Measurements from ENCODE around the gene EHBP1L1. TPM values are rescaled to one million over a fixed set of nuclear protein-coding genes. Genes with fewer than 3 reads are reported as not detected.

Gene EHBP1L1
- total RNA-seq, 6 donors from 2014 or later, result 70.4 to 220 (median 133) TPM

DNA sequence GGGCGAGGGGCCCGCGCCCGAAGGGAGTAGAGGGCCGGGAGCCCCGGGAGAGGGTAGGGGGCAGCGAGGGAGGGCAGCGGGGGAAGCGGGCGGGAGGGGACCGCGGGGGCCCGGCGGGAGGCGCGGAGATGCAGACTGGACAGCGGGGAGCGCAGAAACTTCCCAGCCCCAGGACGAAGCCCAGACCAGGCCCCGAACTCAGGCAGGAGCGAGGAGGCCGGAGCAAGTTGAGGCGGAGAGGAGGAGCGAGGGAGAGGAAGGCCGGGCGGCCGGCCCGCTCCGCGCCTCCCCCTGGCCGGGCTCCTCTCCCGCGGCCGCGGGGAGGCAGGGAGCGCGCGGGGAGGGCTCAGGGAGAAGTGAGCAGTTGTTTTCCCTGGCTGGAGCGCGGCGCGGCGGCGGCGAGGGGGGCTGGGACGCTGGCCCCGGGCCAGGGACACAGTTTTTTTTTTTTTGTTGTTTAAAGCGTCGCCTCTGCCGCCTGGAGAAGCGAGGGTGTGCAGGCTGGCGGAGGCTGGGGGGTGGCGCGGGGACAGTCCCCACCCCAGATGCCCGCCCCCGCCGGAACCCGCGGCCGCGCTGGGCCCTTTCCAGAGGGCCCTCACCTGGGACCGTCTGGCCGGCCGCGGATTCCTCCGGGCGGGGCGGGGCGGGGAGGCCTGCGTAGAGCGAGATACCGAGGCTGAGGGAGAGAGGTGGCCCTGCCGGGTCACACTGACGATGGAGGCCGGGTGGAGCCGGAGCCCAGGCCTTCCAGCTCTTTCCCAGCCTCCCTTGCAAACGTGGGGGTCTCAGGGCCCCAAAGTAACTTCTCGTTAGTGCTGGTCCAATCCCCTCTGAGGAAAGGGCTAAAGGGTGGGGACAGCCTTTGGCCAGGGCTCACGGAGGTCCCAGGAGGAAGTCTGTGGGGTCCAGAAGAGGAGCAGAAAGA lies 17.6 kb upstream of the EHBP1L1 start, which contains the start of gene LTBP3:
TSS of gene LTBP3 (minus strand) at position 358 of the 928 bp plus-strand sequence. CDS start 400 bp downstream, outside the sequence.
- Histone ChIP-seq H3K4me1 (peaks cover 42 to 73% (median 57%) of the 10 kb centered on the region in 4 donors), H3K36me3 (peaks cover 0 to 9% (median 1%) of the 10 kb centered on the region in 4 donors), H3K27me3 (no peaks in the 10 kb centered on the region), H3K4me3 (peak within 1 kb of the TSS; percentile 56 to 70 (median 66)), H3K27ac (peak within 1 kb of the TSS; percentile 88 to 97 (median 92)), H3K9me3 (no peaks in the 10 kb centered on the region)
- TF ChIP-seq POLR2AphosphoS5 (IDR thresholded peaks at IDR 0.05) (peak; percentile 26 to 57), POLR2A (IDR thresholded peaks at IDR 0.05) (peak in 1 of 4 donors; percentile 51)
- TF ChIP-seq, protein P1, sequence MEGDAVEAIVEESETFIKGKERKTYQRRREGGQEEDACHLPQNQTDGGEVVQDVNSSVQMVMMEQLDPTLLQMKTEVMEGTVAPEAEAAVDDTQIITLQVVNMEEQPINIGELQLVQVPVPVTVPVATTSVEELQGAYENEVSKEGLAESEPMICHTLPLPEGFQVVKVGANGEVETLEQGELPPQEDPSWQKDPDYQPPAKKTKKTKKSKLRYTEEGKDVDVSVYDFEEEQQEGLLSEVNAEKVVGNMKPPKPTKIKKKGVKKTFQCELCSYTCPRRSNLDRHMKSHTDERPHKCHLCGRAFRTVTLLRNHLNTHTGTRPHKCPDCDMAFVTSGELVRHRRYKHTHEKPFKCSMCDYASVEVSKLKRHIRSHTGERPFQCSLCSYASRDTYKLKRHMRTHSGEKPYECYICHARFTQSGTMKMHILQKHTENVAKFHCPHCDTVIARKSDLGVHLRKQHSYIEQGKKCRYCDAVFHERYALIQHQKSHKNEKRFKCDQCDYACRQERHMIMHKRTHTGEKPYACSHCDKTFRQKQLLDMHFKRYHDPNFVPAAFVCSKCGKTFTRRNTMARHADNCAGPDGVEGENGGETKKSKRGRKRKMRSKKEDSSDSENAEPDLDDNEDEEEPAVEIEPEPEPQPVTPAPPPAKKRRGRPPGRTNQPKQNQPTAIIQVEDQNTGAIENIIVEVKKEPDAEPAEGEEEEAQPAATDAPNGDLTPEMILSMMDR (IDR thresholded peaks at IDR 0.05), result no peak
- DNase-seq (peak; percentile 74 to 94), ATAC-seq (ENCODE audit: low FRiP score in 2 of 2) (peak; percentile 87 to 90)
- WGBS, 2 donors, result 0 to 1% methylated on average over 1 to 59 of the region's 79 CpGs

DNA sequence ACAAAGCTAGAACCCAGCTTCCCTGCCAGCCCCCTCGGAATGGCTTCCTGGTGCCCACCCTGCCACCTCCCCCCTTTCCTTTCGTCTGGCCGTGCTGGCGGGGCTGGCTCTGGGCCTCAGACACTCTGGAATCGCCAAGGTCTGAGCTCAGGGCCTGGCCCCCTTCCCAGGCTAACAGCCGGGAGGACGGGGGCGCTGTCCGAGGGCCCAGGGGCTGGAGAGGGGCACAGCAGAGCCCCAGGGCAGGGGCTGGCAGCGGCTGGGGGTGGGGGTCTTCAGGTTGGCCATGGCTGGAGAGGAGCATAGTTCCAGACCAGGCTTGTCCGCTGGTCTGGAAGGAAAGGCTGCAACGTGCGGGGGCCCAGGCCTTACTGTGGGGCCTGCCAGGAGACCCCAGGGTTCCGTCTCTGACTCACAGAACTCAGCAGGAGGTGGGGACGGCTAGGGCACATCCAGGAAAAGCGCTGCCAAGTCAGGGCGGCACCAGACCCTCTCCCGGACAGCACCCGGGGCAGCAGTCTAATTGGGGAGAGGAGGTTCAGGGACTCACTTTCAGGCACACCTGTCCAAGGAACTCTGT lies 16.8 kb upstream of the EHBP1L1 start:
- no peaks in the 10 kb centered on the region for H3K27me3 ChIP-seq
- peaks cover 42 to 65% (median 55%) of the 10 kb centered on the region in 4 donors for H3K4me1 ChIP-seq
- peak in 1 of 2 donors; percentile 82 for DNase-seq

DNA sequence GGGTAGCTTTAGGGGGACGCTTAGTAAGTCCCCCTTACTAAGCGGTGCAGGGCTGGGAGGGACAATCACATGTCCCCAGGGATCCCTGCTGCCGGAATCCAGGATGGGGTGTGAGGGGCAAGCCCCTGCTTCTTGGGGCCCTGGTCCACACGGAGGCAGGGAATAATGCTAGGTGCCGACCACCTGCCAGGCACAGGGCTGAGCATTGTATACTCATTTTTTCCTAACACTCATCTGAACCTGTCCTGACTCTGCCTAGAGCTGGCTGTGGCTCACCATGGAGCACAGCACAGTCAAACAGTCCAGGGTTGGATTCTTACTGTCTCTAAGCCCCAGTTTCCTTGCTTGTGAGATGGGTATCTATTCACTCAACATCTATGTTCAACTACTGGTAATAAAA lies 16.3 kb upstream of the EHBP1L1 start:
- H3K9me3 ChIP-seq, result no peaks in the 10 kb centered on the region
- H3K36me3 ChIP-seq, result no peaks in the 10 kb centered on the region
- DNase-seq (no peak), ATAC-seq (ENCODE audit: low FRiP score in 2 of 2) (no peak)
- no peak overlapping the region for H3K4me3 ChIP-seq
- H3K27ac ChIP-seq, result peak overlapping the region; percentile 88 to 97 (median 92)
- H3K4me1 ChIP-seq, result peaks cover 42 to 60% (median 54%) of the 10 kb centered on the region in 4 donors
- H3K27me3 ChIP-seq, result no peaks in the 10 kb centered on the region
- WGBS, 2 donors, result 84% methylated on average over 5 of the region's 5 CpGs
- TF ChIP-seq POLR2AphosphoS5 (IDR thresholded peaks at IDR 0.05) (no peak), POLR2A (IDR thresholded peaks at IDR 0.05) (no peak), EP300 (IDR thresholded peaks at IDR 0.05) (no peak)
- TF ChIP-seq, protein P1 (IDR thresholded peaks at IDR 0.05), result no peak

More for the DNA sequence above, 16.8 kb upstream of the EHBP1L1 start:
- H3K4me3 ChIP-seq, result peak overlapping the region in 3 of 4 donors; percentile 56 to 66 (median 65)
- peak overlapping the region; percentile 88 to 97 (median 92) for H3K27ac ChIP-seq
- ATAC-seq (ENCODE audit: low FRiP score in 2 of 2), result peak; percentile 37 to 72
- H3K9me3 ChIP-seq, result no peaks in the 10 kb centered on the region
- WGBS, 2 donors, result 38 to 55% methylated on average over 11 to 18 of the region's 19 CpGs
- H3K36me3 ChIP-seq, result peaks cover 0 to 1% (median 0%) of the 10 kb centered on the region in 4 donors
- TF ChIP-seq POLR2A (IDR thresholded peaks at IDR 0.05), result no peak
- no peak for TF ChIP-seq POLR2AphosphoS5 (IDR thresholded peaks at IDR 0.05)
- TF ChIP-seq, protein P1 (IDR thresholded peaks at IDR 0.05), result no peak
- TF ChIP-seq EP300 (IDR thresholded peaks at IDR 0.05), result no peak

DNA sequence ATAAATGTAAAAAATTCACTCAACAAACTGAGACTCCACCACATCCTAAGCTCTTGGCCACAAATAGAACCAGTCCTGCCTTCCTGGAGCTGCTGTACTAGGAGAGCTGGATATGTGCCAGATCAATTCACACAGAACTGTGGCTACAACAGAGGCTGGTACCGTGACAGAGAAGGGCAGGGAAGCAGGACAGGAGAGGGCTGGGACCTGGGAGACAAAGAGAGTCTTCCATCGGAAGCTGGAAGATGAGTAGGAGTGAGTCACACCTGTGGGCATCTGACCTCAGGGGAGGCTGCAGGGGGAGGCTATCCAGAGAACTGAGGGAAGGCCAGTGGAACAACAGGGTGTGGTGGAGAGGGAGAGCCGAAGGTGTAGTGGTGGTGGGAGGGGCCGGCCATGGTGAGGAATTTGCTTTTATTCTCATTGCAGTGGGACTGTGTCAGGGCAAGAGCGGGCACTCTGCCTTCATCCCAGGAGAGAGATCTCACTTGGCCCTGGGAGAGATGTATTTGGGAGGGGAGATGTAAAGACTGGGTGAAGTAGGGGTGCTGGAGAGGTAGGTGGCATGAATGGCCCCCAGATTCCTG lies 15.8 kb upstream of the EHBP1L1 start:
- Histone ChIP-seq H3K9me3 (no peaks in the 10 kb centered on the region), H3K36me3 (no peaks in the 10 kb centered on the region), H3K4me1 (peaks cover 45 to 64% (median 53%) of the 10 kb centered on the region in 4 donors), H3K4me3 (no peak overlapping the region), H3K27me3 (no peaks in the 10 kb centered on the region), H3K27ac (peak overlapping the region; percentile 49 to 97 (median 90))
- no peak for DNase-seq
- 38 to 49% methylated on average over 5 of the region's 5 CpGs for WGBS, 2 donors
- ATAC-seq (ENCODE audit: low FRiP score in 2 of 2), result no peak
- no peak for TF ChIP-seq EP300 (IDR thresholded peaks at IDR 0.05)
- TF ChIP-seq POLR2AphosphoS5 (IDR thresholded peaks at IDR 0.05), result no peak
- TF ChIP-seq, protein P1 (IDR thresholded peaks at IDR 0.05), result no peak
- TF ChIP-seq POLR2A (IDR thresholded peaks at IDR 0.05), result no peak
